Measurements from ENCODE around the gene JARID2.

- no peak for TF ChIP-seq YBX1 (IDR thresholded peaks at IDR 0.05)
- no peak for TF ChIP-seq TBP (optimal IDR thresholded peaks at IDR 0.05; ENCODE audit: low read depth, low read length)
- no peak for TF ChIP-seq POLR2A (conservative IDR thresholded peaks at IDR 0.05)
- no peak for TF ChIP-seq CHD1 (IDR thresholded peaks at IDR 0.05; ENCODE audit: low read length)
- no peak for TF ChIP-seq YY1 (IDR thresholded peaks at IDR 0.05; ENCODE audit: borderline replicate concordance in 1 of 3, control insufficient read depth in 1 of 3, extremely low read depth in 1 of 3, insufficient read depth in 3 of 3, insufficient read length in 1 of 3, insufficient replicate concordance in 2 of 3, low read depth in 1 of 3, low read length in 2 of 3)
- TF ChIP-seq FOXJ2 (tag; IDR thresholded peaks at IDR 0.05) = no peak
- TF ChIP-seq, protein P1, sequence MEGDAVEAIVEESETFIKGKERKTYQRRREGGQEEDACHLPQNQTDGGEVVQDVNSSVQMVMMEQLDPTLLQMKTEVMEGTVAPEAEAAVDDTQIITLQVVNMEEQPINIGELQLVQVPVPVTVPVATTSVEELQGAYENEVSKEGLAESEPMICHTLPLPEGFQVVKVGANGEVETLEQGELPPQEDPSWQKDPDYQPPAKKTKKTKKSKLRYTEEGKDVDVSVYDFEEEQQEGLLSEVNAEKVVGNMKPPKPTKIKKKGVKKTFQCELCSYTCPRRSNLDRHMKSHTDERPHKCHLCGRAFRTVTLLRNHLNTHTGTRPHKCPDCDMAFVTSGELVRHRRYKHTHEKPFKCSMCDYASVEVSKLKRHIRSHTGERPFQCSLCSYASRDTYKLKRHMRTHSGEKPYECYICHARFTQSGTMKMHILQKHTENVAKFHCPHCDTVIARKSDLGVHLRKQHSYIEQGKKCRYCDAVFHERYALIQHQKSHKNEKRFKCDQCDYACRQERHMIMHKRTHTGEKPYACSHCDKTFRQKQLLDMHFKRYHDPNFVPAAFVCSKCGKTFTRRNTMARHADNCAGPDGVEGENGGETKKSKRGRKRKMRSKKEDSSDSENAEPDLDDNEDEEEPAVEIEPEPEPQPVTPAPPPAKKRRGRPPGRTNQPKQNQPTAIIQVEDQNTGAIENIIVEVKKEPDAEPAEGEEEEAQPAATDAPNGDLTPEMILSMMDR (IDR thresholded peaks at IDR 0.05 in 2 of 3, conservative IDR thresholded peaks at IDR 0.05 in 1 of 3; ENCODE audit: insufficient read depth in 2 of 3, low read depth in 1 of 3, low read length in 3 of 3) = no peak
- TF ChIP-seq, protein P2, sequence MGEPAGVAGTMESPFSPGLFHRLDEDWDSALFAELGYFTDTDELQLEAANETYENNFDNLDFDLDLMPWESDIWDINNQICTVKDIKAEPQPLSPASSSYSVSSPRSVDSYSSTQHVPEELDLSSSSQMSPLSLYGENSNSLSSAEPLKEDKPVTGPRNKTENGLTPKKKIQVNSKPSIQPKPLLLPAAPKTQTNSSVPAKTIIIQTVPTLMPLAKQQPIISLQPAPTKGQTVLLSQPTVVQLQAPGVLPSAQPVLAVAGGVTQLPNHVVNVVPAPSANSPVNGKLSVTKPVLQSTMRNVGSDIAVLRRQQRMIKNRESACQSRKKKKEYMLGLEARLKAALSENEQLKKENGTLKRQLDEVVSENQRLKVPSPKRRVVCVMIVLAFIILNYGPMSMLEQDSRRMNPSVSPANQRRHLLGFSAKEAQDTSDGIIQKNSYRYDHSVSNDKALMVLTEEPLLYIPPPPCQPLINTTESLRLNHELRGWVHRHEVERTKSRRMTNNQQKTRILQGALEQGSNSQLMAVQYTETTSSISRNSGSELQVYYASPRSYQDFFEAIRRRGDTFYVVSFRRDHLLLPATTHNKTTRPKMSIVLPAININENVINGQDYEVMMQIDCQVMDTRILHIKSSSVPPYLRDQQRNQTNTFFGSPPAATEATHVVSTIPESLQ (CRISPR knock-in tag; IDR thresholded peaks at IDR 0.05) = no peak
- TF ChIP-seq ZNF354B (CRISPR knock-in tag; IDR thresholded peaks at IDR 0.05) = no peak
- TF ChIP-seq ZNF830 (CRISPR knock-in tag; IDR thresholded peaks at IDR 0.05) = no peak
- TF ChIP-seq ZKSCAN1 (IDR thresholded peaks at IDR 0.05; ENCODE audit: low read depth, low read length) = no peak
- TF ChIP-seq ZNF644 (tag; IDR thresholded peaks at IDR 0.05; ENCODE audit: low read depth) = no peak
- TF ChIP-seq, protein P3, sequence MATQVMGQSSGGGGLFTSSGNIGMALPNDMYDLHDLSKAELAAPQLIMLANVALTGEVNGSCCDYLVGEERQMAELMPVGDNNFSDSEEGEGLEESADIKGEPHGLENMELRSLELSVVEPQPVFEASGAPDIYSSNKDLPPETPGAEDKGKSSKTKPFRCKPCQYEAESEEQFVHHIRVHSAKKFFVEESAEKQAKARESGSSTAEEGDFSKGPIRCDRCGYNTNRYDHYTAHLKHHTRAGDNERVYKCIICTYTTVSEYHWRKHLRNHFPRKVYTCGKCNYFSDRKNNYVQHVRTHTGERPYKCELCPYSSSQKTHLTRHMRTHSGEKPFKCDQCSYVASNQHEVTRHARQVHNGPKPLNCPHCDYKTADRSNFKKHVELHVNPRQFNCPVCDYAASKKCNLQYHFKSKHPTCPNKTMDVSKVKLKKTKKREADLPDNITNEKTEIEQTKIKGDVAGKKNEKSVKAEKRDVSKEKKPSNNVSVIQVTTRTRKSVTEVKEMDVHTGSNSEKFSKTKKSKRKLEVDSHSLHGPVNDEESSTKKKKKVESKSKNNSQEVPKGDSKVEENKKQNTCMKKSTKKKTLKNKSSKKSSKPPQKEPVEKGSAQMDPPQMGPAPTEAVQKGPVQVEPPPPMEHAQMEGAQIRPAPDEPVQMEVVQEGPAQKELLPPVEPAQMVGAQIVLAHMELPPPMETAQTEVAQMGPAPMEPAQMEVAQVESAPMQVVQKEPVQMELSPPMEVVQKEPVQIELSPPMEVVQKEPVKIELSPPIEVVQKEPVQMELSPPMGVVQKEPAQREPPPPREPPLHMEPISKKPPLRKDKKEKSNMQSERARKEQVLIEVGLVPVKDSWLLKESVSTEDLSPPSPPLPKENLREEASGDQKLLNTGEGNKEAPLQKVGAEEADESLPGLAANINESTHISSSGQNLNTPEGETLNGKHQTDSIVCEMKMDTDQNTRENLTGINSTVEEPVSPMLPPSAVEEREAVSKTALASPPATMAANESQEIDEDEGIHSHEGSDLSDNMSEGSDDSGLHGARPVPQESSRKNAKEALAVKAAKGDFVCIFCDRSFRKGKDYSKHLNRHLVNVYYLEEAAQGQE (IDR thresholded peaks at IDR 0.05; ENCODE audit: borderline replicate concordance) = no peak
- TF ChIP-seq, protein P3 (CRISPR knock-in tag; IDR thresholded peaks at IDR 0.05; ENCODE audit: low read depth) = no peak
- TF ChIP-seq GTF2E2 (tag; IDR thresholded peaks at IDR 0.05) = no peak
Observed at GRCh38 chr6:15280961-15281360, 35.1 kb downstream of the JARID2 start.

Data from K562 (cell line).